K562 (cell line): ENCODE measurements around the gene COL15A1. TPM values are rescaled to one million over a fixed set of nuclear protein-coding genes. Genes with fewer than 3 reads are reported as not detected.

Experiments used
- ATAC-seq: fragments of 200-7000 bp; cut with Tn5 transposase; 3 replicates; pipeline ENCODE4 v1.9.1; 2020; ENCODE audit warnings: moderate library complexity
- BruUV-seq: library from RNA; stranded (reverse); fragments of 400-500 nt; replicated peaks from 2 replicates; lab custom pipeline; 2021; lab: Mats Ljungman, UMichigan
- CTCF ChIA-PET: fragments of 300-600 bp; formaldehyde crosslinking; extraction: SDS; loops from one replicate; lab custom pipeline; 2021; ENCODE audit warnings: low intra/inter-chr PET ratio; lab: Yijun Ruan, JAX
- POLR2A ChIA-PET: fragments of 300-600, 350-650 bp; sonication (Branson Sonifier 250); formaldehyde crosslinking; extraction: SDS; loops from one replicate; lab custom pipeline; 2021; ENCODE audit warnings: antibody characterized with exemption, inconsistent platforms; lab: Yijun Ruan, JAX
- DNase-seq, 4 experiments: peaks; one replicate each; pipeline versions ENCODE4 v3.0.0 to v3.0.0-alpha.2; 2011 to 2018; ENCODE audit warnings: low spot score in 3 of 4, mixed read lengths in 3 of 4; ENCODE audit errors: extremely low read depth in 1 of 4
- FAIRE-seq: peaks from 2 replicates; lab custom pipeline; 2011; peaks lifted over from hg19 to GRCh38; lab: Jason Lieb, UNC
- H2AFZ ChIP-seq: 2 replicates; pipeline ENCODE4 v1.6.0; 2011; ENCODE audit warnings: low read depth, low read length, control low read depth, inconsistent platforms
- H3K27ac ChIP-seq: fragments of 200-600 bp; 3 replicates; pipeline ENCODE4 v1.8.0; 2011; ENCODE audit warnings: low read depth, mild to moderate bottlenecking, control low read depth, inconsistent platforms, low read length, moderate library complexity, mixed read lengths; ENCODE audit errors: extremely low read depth
- H3K27me3 ChIP-seq, 2 experiments: fragments of 300-600 bp in 1 of 2; 2 replicates in 1 of 2; 3 replicates in 1 of 2; pipeline versions ENCODE4 v1.6.0 to v1.8.0; 2011; ENCODE audit warnings: inconsistent platforms in 2 of 2, low read length in 2 of 2, mild to moderate bottlenecking in 1 of 2, mixed read lengths in 1 of 2, moderate library complexity in 1 of 2; ENCODE audit not compliant: control insufficient read depth in 2 of 2, insufficient read depth in 2 of 2
- H3K36me3 ChIP-seq: fragments of 300-600 bp; 3 replicates; pipeline ENCODE4 v1.8.0; 2011; ENCODE audit warnings: mild to moderate bottlenecking, low read length, inconsistent platforms; ENCODE audit not compliant: control insufficient read depth, insufficient read depth
- H3K4me1 ChIP-seq, 2 experiments: fragments of 200-600 bp in 1 of 2; replicated peaks in 1 of 2; 2 replicates in 1 of 2; 3 replicates in 1 of 2; pipeline versions ENCODE4 v1.5.1 to v1.8.0; 2011; ENCODE audit warnings: inconsistent platforms in 2 of 2, low read length in 2 of 2, mild to moderate bottlenecking in 1 of 2, mixed read lengths in 1 of 2, moderate library complexity in 1 of 2; ENCODE audit not compliant: control insufficient read depth in 2 of 2, insufficient read depth in 2 of 2
- H3K4me2 ChIP-seq: 2 replicates; pipeline ENCODE4 v1.6.1; 2011; ENCODE audit warnings: low read length, control low read depth, inconsistent platforms, mixed read lengths; ENCODE audit not compliant: insufficient read depth
- H3K4me3 ChIP-seq: fragments of 200-600 bp; sonication (generic), shearing (Covaris generic); 2 replicates; pipeline ENCODE4 v1.5.1; 2016; ENCODE audit warnings: control low read depth, inconsistent platforms
- H3K79me2 ChIP-seq: fragments of 200-600 bp; 3 replicates; pipeline ENCODE4 v1.8.0; 2011; ENCODE audit warnings: low read length, inconsistent platforms; ENCODE audit not compliant: control insufficient read depth, insufficient read depth
- H3K9ac ChIP-seq, 2 experiments: 2 replicates each; pipeline versions ENCODE4 v1.6.0 to v1.6.1; 2011; ENCODE audit warnings: low read depth in 2 of 2, low read length in 2 of 2, control low read depth in 1 of 2, inconsistent platforms in 1 of 2, mild to moderate bottlenecking in 1 of 2, mixed read lengths in 1 of 2; ENCODE audit not compliant: insufficient read depth in 1 of 2
- H3K9me1 ChIP-seq: one replicate; pipeline ENCODE4 v1.6.0; 2011; ENCODE audit warnings: inconsistent platforms, mild to moderate bottlenecking, low read length, moderate library complexity; ENCODE audit not compliant: control insufficient read depth, insufficient read depth
- H3K9me3 ChIP-seq: replicated peaks from 2 replicates; pipeline ENCODE4 v1.5.1; 2011; ENCODE audit warnings: low read depth, low read length, inconsistent platforms; ENCODE audit not compliant: control insufficient read depth, insufficient read depth
- H4K20me1 ChIP-seq: replicated peaks from 2 replicates; pipeline ENCODE4 v1.6.1; 2011; ENCODE audit warnings: low read length, inconsistent platforms, mixed read lengths; ENCODE audit not compliant: control insufficient read depth, insufficient read depth
- ASH1L ChIP-seq: fragments of 450-650 bp; IDR thresholded peaks from 2 replicates; pipeline ENCODE4 v1.6.1; 2018; ENCODE audit warnings: borderline replicate concordance, mild to moderate bottlenecking, low read depth; ENCODE audit not compliant: partially characterized antibody
- HNRNPH1 ChIP-seq: fragments of 200-400 bp; formaldehyde crosslinking; optimal IDR thresholded peaks from 2 replicates; pipeline ENCODE3; 2017; ENCODE audit warnings: low read depth, mild to moderate bottlenecking, low read length, moderate library complexity
- KLF1 ChIP-seq: fragments of 450-650 bp; IDR thresholded peaks from 2 replicates; pipeline ENCODE4 v1.6.1; 2016; ENCODE audit warnings: missing genetic modification characterization, missing compliant biosample characterization
- L3MBTL2 ChIP-seq: fragments of 450-650 bp; IDR thresholded peaks from 2 replicates; pipeline ENCODE4 v1.6.1; 2016; ENCODE audit warnings: mild to moderate bottlenecking, moderate library complexity
- RBM15 ChIP-seq: fragments of 200-400 bp; formaldehyde crosslinking; IDR thresholded peaks from 2 replicates; pipeline ENCODE4 v1.6.1; 2018; ENCODE audit warnings: mild to moderate bottlenecking, low read length, moderate library complexity; ENCODE audit not compliant: insufficient read depth
- SP2 ChIP-seq: IDR thresholded peaks from 2 replicates; pipeline ENCODE4 v1.6.1; 2011; ENCODE audit warnings: mild to moderate bottlenecking, low read depth, low read length, moderate library complexity; ENCODE audit not compliant: poor library complexity, severe bottlenecking; ENCODE audit errors: extremely low read depth
- ZEB2 ChIP-seq: fragments of 450-650 bp; IDR thresholded peaks from 2 replicates; pipeline ENCODE4 v1.6.1; 2016
- ZNF398 ChIP-seq: fragments of 250-450 bp; sonication (Bioruptor Pico); IDR thresholded peaks from 2 replicates; pipeline ENCODE4 v1.8.0; 2021; ENCODE audit warnings: moderate library complexity, mild to moderate bottlenecking, inconsistent platforms
- ZNF79 ChIP-seq: fragments of 250-450 bp; sonication (Bioruptor Pico); IDR thresholded peaks from 2 replicates; pipeline ENCODE4 v1.4.0; 2020; ENCODE audit warnings: low read depth, mild to moderate bottlenecking, moderate library complexity
- ZZZ3 ChIP-seq: fragments of 450-650 bp; IDR thresholded peaks from 2 replicates; pipeline ENCODE4 v1.6.1; 2016; ENCODE audit warnings: antibody characterized with exemption, mild to moderate bottlenecking, moderate library complexity
- WGBS: fragments of 100-300 bp; shearing (Covaris generic); methylation state at CpG from one replicate; pipeline ENCODE4 v1.1.6; 2016; ENCODE audit warnings: low coverage, mixed read lengths; ENCODE audit not compliant: insufficient coverage; ENCODE audit errors: missing lambda C conversion rate; 5-methylcytosine and 5-hydroxymethylcytosine counted together
- in situ Hi-C: fragments of 300-500 bp; cut with MboI; formaldehyde crosslinking; loops from 4 replicates; pipeline ENCODE4 v1.15.0; 2018; ENCODE audit warnings: inconsistent platforms, mixed read lengths
- intact Hi-C: fragments of 100-400 bp; cut with micrococcal nuclease; formaldehyde crosslinking; loops from 2 replicates; pipeline ENCODE4 v1.14.2; 2022
- polyA plus RNA-seq, 8 experiments: library from polyadenylated mRNA; depleted of rRNA in 4 of 8; stranded (reverse) in 5 of 8; unstranded in 3 of 8; fragments of >200 nt; fragmentation: Nextera tagmentation in 2 of 8; fragmentation: Illumina TruSeq in 1 of 8; extraction: Ambion mirVana in 2 of 8; extraction: Trizol in 1 of 8; gene quantifications; 2 replicates each; pipeline versions ENCODE4 v1.2.1 to v1.2.3, GENCODE V29; 2011 to 2014; ENCODE audit warnings: inconsistent platforms in 1 of 8, missing spikeins in 1 of 8
- total RNA-seq, 7 experiments: library from RNA; depleted of rRNA in 6 of 7; stranded (reverse); fragments of >200 nt in 6 of 7; fragmentation: Illumina TruSeq in 2 of 7; extraction: Trizol in 2 of 7; gene quantifications; 2 replicates each; pipeline versions ENCODE4 v1.2.1 to v1.2.3, GENCODE V29; 2011 to 2021; ENCODE audit warnings: low replicate concordance in 1 of 7

The COL15A1 gene
- total and polyA plus RNA-seq, 9 of the 15 experiments (the other 6 are each of a cell fraction or from before 2014, with no cell fraction given), result 0.46 to 5.1 (median 2.6) TPM

GRCh38 chr9:98923451-98924123, 20.1 kb upstream of the COL15A1 start:
- FAIRE-seq (peak; percentile 42), ATAC-seq (no peak), DNase-seq (no peak)
- Histone ChIP-seq H2AFZ (no peak overlapping the region), H3K4me3 (no peak overlapping the region), H3K79me2 (no peaks in the 10 kb centered on the region), H4K20me1 (no peaks in the 10 kb centered on the region), H3K27me3 (no peaks in the 10 kb centered on the region), H3K4me2 (no peak overlapping the region), H3K36me3 (no peaks in the 10 kb centered on the region), H3K9me1 (no peaks in the 10 kb centered on the region), H3K27ac (no peak overlapping the region), H3K9ac (no peak overlapping the region; a peak in 1 of 4 replicates), H3K9me3 (no peaks in the 10 kb centered on the region), H3K4me1 (peaks cover 9 to 12% of the 10 kb centered on the region in 2 experiments; a peak in 3 of 5 replicates)
- ChIA-PET POLR2A (interaction anchor here (1.0 to 1.3 kb wide), 3 partner anchors 9 to 73 kb away, joined by 3 to 7 read pairs (median 5); no protein-coding TSS in a partner anchor), CTCF (no interaction called here)
- 42% methylated on average over 5 of the region's 5 CpGs for WGBS
- TF ChIP-seq KLF1 (tag), result no peak
- TF ChIP-seq ZNF398 (CRISPR knock-in tag), result no peak
- no peak for TF ChIP-seq L3MBTL2
- no peak for TF ChIP-seq ZNF79 (CRISPR knock-in tag)
- no peak for TF ChIP-seq ASH1L
- TF ChIP-seq HNRNPH1, result no peak
- no peak for TF ChIP-seq RBM15
- TF ChIP-seq SP2, result no peak
- no peak for TF ChIP-seq ZEB2
- TF ChIP-seq ZZZ3, result no peak
- in situ Hi-C loops (no loop called here), intact Hi-C loops (no loop called here)
- BruUV-seq, result no TSS peak
